Measurements from ENCODE around the gene CNDP1.

Gene CNDP1

GRCh38 chr18:74511823-74512222 is 22.5 kb upstream of the CNDP1 start:
- H3K36me3 Mint-ChIP-seq (ENCODE audit: low read depth), result peaks cover 48% of the 10 kb centered on the region
- ATAC-seq (no peak), DNase-seq (no peak)
- no peaks in the 10 kb centered on the region for H3K9me3 Mint-ChIP-seq
- no peaks in the 10 kb centered on the region for H3K4me1 Mint-ChIP-seq
- no peaks in the 10 kb centered on the region for H3K27me3 Mint-ChIP-seq
- no peak overlapping the region for H3K4me3 Mint-ChIP-seq
- H3K27ac Mint-ChIP-seq, result no peak overlapping the region

GRCh38 chr18:74512321-74513053 is 21.8 kb upstream of the CNDP1 start:
- no peak for ATAC-seq
- H3K4me1 Mint-ChIP-seq, result no peaks in the 10 kb centered on the region

GRCh38 chr18:74513149-74513882 is 21.0 kb upstream of the CNDP1 start:
- Mint-ChIP-seq H3K36me3 (ENCODE audit: low read depth) (peaks cover 42% of the 10 kb centered on the region), H3K27ac (no peak overlapping the region), H3K27me3 (no peaks in the 10 kb centered on the region), H3K4me3 (no peak overlapping the region), H3K4me1 (no peaks in the 10 kb centered on the region), H3K9me3 (no peaks in the 10 kb centered on the region)
- DNase-seq (no peak), ATAC-seq (no peak)

More at GRCh38 chr18:74512321-74513053, 21.8 kb upstream of the CNDP1 start:
- no peaks in the 10 kb centered on the region for H3K9me3 Mint-ChIP-seq
- no peak overlapping the region for H3K27ac Mint-ChIP-seq
- H3K27me3 Mint-ChIP-seq, result no peaks in the 10 kb centered on the region
- peaks cover 45% of the 10 kb centered on the region for H3K36me3 Mint-ChIP-seq (ENCODE audit: low read depth)
- H3K4me3 Mint-ChIP-seq, result no peak overlapping the region
- DNase-seq, result no peak

- no peak for ATAC-seq
- H3K27ac Mint-ChIP-seq, result no peak overlapping the region
- no peak overlapping the region for H3K4me3 Mint-ChIP-seq
- DNase-seq, result no peak
- H3K4me1 Mint-ChIP-seq, result no peaks in the 10 kb centered on the region
- H3K36me3 Mint-ChIP-seq (ENCODE audit: low read depth), result peaks cover 40% of the 10 kb centered on the region
- no peaks in the 10 kb centered on the region for H3K9me3 Mint-ChIP-seq
- no peaks in the 10 kb centered on the region for H3K27me3 Mint-ChIP-seq
These were observed 20.5 kb upstream of the CNDP1 start for GRCh38 chr18:74513883-74514205.

- H3K27me3 Mint-ChIP-seq, result no peaks in the 10 kb centered on the region
- H3K4me1 Mint-ChIP-seq, result no peaks in the 10 kb centered on the region
- no peaks in the 10 kb centered on the region for H3K9me3 Mint-ChIP-seq
- no peak for DNase-seq
- H3K27ac Mint-ChIP-seq, result no peak overlapping the region
- peaks cover 41% of the 10 kb centered on the region for H3K36me3 Mint-ChIP-seq (ENCODE audit: low read depth)
- H3K4me3 Mint-ChIP-seq, result no peak overlapping the region
- ATAC-seq, result no peak
These were observed 19.3 kb upstream of the CNDP1 start for GRCh38 chr18:74514860-74515495.

- Mint-ChIP-seq H3K4me3 (no peak overlapping the region), H3K27me3 (no peaks in the 10 kb centered on the region), H3K27ac (no peak overlapping the region), H3K9me3 (no peaks in the 10 kb centered on the region), H3K36me3 (ENCODE audit: low read depth) (peaks cover 43% of the 10 kb centered on the region), H3K4me1 (no peaks in the 10 kb centered on the region)
- DNase-seq (no peak), ATAC-seq (no peak)
These were observed 18.6 kb upstream of the CNDP1 start for GRCh38 chr18:74515620-74516231.

- ATAC-seq, result no peak
- Mint-ChIP-seq H3K4me3 (no peak overlapping the region), H3K36me3 (ENCODE audit: low read depth) (peaks cover 47% of the 10 kb centered on the region), H3K27me3 (no peaks in the 10 kb centered on the region), H3K27ac (no peak overlapping the region), H3K9me3 (no peaks in the 10 kb centered on the region), H3K4me1 (no peaks in the 10 kb centered on the region)
- no peak for DNase-seq
These were observed 17.7 kb upstream of the CNDP1 start for GRCh38 chr18:74516271-74517235.

GRCh38 chr18:74517236-74517630 is 17.1 kb upstream of the CNDP1 start:
- Mint-ChIP-seq H3K27me3 (no peaks in the 10 kb centered on the region), H3K27ac (no peak overlapping the region), H3K4me1 (no peaks in the 10 kb centered on the region)

GRCh38 chr18:74518456-74519295 is 15.6 kb upstream of the CNDP1 start:
- Mint-ChIP-seq H3K27ac (no peak overlapping the region), H3K4me3 (no peak overlapping the region), H3K27me3 (no peaks in the 10 kb centered on the region), H3K36me3 (ENCODE audit: low read depth) (peaks cover 39% of the 10 kb centered on the region), H3K9me3 (no peaks in the 10 kb centered on the region), H3K4me1 (no peaks in the 10 kb centered on the region)
- peak; percentile 11 for ATAC-seq
- no peak for DNase-seq

More at GRCh38 chr18:74517236-74517630, 17.1 kb upstream of the CNDP1 start:
- DNase-seq, result no peak
- no peaks in the 10 kb centered on the region for H3K9me3 Mint-ChIP-seq
- peaks cover 50% of the 10 kb centered on the region for H3K36me3 Mint-ChIP-seq (ENCODE audit: low read depth)
- ATAC-seq, result no peak
- no peak overlapping the region for H3K4me3 Mint-ChIP-seq

- H3K27ac Mint-ChIP-seq, result no peak overlapping the region
These were observed 14.8 kb upstream of the CNDP1 start for GRCh38 chr18:74519320-74520095.

GRCh38 chr18:74520096-74520833 is 14.0 kb upstream of the CNDP1 start:
- Mint-ChIP-seq H3K27ac (no peak overlapping the region), H3K4me3 (no peak overlapping the region), H3K36me3 (ENCODE audit: low read depth) (peaks cover 36% of the 10 kb centered on the region), H3K27me3 (no peaks in the 10 kb centered on the region), H3K9me3 (no peaks in the 10 kb centered on the region), H3K4me1 (no peaks in the 10 kb centered on the region)
- ATAC-seq (no peak), DNase-seq (no peak)

More at GRCh38 chr18:74519320-74520095, 14.8 kb upstream of the CNDP1 start:
- no peaks in the 10 kb centered on the region for H3K4me1 Mint-ChIP-seq
- H3K4me3 Mint-ChIP-seq, result no peak overlapping the region
- H3K36me3 Mint-ChIP-seq (ENCODE audit: low read depth), result peaks cover 39% of the 10 kb centered on the region
- no peaks in the 10 kb centered on the region for H3K9me3 Mint-ChIP-seq
- ATAC-seq, result no peak
- no peak for DNase-seq
- H3K27me3 Mint-ChIP-seq, result no peaks in the 10 kb centered on the region

- H3K27ac Mint-ChIP-seq, result no peak overlapping the region
These were observed 13.1 kb upstream of the CNDP1 start for GRCh38 chr18:74521068-74521725.

More at GRCh38 chr18:74521068-74521725, 13.1 kb upstream of the CNDP1 start:
- Mint-ChIP-seq H3K4me1 (no peaks in the 10 kb centered on the region), H3K36me3 (ENCODE audit: low read depth) (peaks cover 36% of the 10 kb centered on the region), H3K4me3 (no peak overlapping the region), H3K27me3 (no peaks in the 10 kb centered on the region), H3K9me3 (no peaks in the 10 kb centered on the region)
- DNase-seq, result no peak
- ATAC-seq, result no peak
